Measurements from ENCODE around the gene ARID4B.

GRCh38 chr1:235368428-235368827 is 40.4 kb upstream of the ARID4B start:
- TF ChIP-seq PHB2 (IDR thresholded peaks at IDR 0.05; ENCODE audit: partially characterized antibody) (no peak), POLR2A (IDR thresholded peaks at IDR 0.05; ENCODE audit: insufficient read depth in 1 of 2, low read depth in 2 of 2, low read length in 2 of 2) (no peak), ZNF230 (CRISPR knock-in tag; IDR thresholded peaks at IDR 0.05) (no peak), TCF12 (IDR thresholded peaks at IDR 0.05) (no peak), TCF12 (CRISPR knock-in tag; IDR thresholded peaks at IDR 0.05) (no peak), U2AF2 (IDR thresholded peaks at IDR 0.05; ENCODE audit: low read depth, low read length) (no peak), ZNF121 (CRISPR knock-in tag; IDR thresholded peaks at IDR 0.05) (no peak)
- TF ChIP-seq, protein P1, sequence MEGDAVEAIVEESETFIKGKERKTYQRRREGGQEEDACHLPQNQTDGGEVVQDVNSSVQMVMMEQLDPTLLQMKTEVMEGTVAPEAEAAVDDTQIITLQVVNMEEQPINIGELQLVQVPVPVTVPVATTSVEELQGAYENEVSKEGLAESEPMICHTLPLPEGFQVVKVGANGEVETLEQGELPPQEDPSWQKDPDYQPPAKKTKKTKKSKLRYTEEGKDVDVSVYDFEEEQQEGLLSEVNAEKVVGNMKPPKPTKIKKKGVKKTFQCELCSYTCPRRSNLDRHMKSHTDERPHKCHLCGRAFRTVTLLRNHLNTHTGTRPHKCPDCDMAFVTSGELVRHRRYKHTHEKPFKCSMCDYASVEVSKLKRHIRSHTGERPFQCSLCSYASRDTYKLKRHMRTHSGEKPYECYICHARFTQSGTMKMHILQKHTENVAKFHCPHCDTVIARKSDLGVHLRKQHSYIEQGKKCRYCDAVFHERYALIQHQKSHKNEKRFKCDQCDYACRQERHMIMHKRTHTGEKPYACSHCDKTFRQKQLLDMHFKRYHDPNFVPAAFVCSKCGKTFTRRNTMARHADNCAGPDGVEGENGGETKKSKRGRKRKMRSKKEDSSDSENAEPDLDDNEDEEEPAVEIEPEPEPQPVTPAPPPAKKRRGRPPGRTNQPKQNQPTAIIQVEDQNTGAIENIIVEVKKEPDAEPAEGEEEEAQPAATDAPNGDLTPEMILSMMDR (CRISPR knock-in tag; IDR thresholded peaks at IDR 0.05): no peak
- TF ChIP-seq, protein P2, sequence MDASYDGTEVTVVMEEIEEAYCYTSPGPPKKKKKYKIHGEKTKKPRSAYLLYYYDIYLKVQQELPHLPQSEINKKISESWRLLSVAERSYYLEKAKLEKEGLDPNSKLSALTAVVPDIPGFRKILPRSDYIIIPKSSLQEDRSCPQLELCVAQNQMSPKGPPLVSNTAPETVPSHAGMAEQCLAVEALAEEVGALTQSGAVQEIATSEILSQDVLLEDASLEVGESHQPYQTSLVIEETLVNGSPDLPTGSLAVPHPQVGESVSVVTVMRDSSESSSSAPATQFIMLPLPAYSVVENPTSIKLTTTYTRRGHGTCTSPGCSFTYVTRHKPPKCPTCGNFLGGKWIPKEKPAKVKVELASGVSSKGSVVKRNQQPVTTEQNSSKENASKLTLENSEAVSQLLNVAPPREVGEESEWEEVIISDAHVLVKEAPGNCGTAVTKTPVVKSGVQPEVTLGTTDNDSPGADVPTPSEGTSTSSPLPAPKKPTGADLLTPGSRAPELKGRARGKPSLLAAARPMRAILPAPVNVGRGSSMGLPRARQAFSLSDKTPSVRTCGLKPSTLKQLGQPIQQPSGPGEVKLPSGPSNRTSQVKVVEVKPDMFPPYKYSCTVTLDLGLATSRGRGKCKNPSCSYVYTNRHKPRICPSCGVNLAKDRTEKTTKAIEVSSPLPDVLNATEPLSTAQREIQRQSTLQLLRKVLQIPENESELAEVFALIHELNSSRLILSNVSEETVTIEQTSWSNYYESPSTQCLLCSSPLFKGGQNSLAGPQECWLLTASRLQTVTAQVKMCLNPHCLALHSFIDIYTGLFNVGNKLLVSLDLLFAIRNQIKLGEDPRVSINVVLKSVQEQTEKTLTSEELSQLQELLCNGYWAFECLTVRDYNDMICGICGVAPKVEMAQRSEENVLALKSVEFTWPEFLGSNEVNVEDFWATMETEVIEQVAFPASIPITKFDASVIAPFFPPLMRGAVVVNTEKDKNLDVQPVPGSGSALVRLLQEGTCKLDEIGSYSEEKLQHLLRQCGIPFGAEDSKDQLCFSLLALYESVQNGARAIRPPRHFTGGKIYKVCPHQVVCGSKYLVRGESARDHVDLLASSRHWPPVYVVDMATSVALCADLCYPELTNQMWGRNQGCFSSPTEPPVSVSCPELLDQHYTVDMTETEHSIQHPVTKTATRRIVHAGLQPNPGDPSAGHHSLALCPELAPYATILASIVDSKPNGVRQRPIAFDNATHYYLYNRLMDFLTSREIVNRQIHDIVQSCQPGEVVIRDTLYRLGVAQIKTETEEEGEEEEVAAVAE (CRISPR knock-in tag; IDR thresholded peaks at IDR 0.05; ENCODE audit: borderline replicate concordance): no peak

Measured in HepG2 (cell line).